Measurements from ENCODE around the gene PARVG. TPM values are rescaled to one million over a fixed set of nuclear protein-coding genes. Genes with fewer than 3 reads are reported as not detected.
"Not testable (repeated sequence)": the region's sequence is repeated elsewhere in the genome, so short reads cannot be mapped to it uniquely, and the experiment has no call there.

Gene PARVG
- total and polyA plus RNA-seq, 2 of the 8 experiments (the other 6 are each of a cell fraction or from before 2014, with no cell fraction given) = 0.37 to 1.5 TPM

GRCh38 chr22:44231233-44231632, 50.5 kb downstream of the PARVG start (continued):
- TF ChIP-seq JUND (IDR thresholded peaks at IDR 0.05; ENCODE audit: low read length) (no peak), NRF1 (IDR thresholded peaks at IDR 0.05; ENCODE audit: low read depth, low read length) (no peak), E2F6 (IDR thresholded peaks at IDR 0.05) (no peak), TBP (IDR thresholded peaks at IDR 0.05; ENCODE audit: low read depth, low read length) (no peak)

GRCh38 chr22:44234372-44234771, 53.6 kb downstream of the PARVG start:
- H2BK12ac ChIP-seq (ENCODE audit: low read depth, low read length); H3K36me3 ChIP-seq (ENCODE audit: control insufficient read depth in 2 of 4, insufficient read depth in 4 of 4, low read length in 3 of 4); H3K4me2 ChIP-seq (ENCODE audit: insufficient read depth in 1 of 2, low read depth in 2 of 2, low read length in 2 of 2); H3K4me1 ChIP-seq (replicated peaks in 1 of 4; ENCODE audit: control insufficient read depth in 3 of 4, insufficient read depth in 4 of 4, low read length in 3 of 4); H4K5ac ChIP-seq (ENCODE audit: insufficient read length, low read depth, low read length); H3K9me3 ChIP-seq (ENCODE audit: insufficient read depth in 2 of 2, low read depth in 1 of 2, low read length in 1 of 2); H2BK120ac ChIP-seq (replicated peaks; ENCODE audit: low read depth, low read length); H3K27me3 ChIP-seq (replicated peaks in 1 of 4; ENCODE audit: control insufficient read depth in 3 of 4, extremely low read depth in 1 of 4, insufficient read depth in 3 of 4, low read length in 3 of 4); H3K18ac ChIP-seq (ENCODE audit: extremely low read depth, low read length); H2AFZ ChIP-seq (ENCODE audit: low read length); H2AK5ac ChIP-seq (ENCODE audit: low read depth, low read length); POLR2A ChIA-PET (ENCODE audit: partially characterized antibody); H2BK15ac ChIP-seq (ENCODE audit: low read length); H3K79me2 ChIP-seq (ENCODE audit: control insufficient read depth in 1 of 2, insufficient read depth in 2 of 2, low read length in 2 of 2); H3K27ac ChIP-seq (ENCODE audit: low read depth, low read length); H3K14ac ChIP-seq (ENCODE audit: insufficient read length); H4K91ac ChIP-seq (replicated peaks; ENCODE audit: insufficient read length, low read length); H4K20me1 ChIP-seq (replicated peaks in 1 of 2; ENCODE audit: control insufficient read depth in 1 of 2, insufficient read depth in 2 of 2, low read length in 2 of 2); H4K8ac ChIP-seq (ENCODE audit: extremely low read depth, insufficient read depth, low read length); H3K4me3 ChIP-seq (ENCODE audit: extremely low read depth in 1 of 4, insufficient read depth in 2 of 4, low read depth in 3 of 4, low read length in 4 of 4); FAIRE-seq; H3K23ac ChIP-seq (ENCODE audit: insufficient read length); H3K79me1 ChIP-seq (ENCODE audit: low read depth, low read length); H3K4ac ChIP-seq (replicated peaks; ENCODE audit: insufficient read length, low read depth, low read length); H2BK20ac ChIP-seq (ENCODE audit: low read length); DNase-seq (ENCODE audit: low read depth in 1 of 2, low spot score in 2 of 2); H3K9ac ChIP-seq (replicated peaks in 1 of 4; ENCODE audit: extremely low read depth in 1 of 4, low read depth in 3 of 4, low read length in 3 of 4); H2BK5ac ChIP-seq (ENCODE audit: low read depth, low read length); H3K56ac ChIP-seq (replicated peaks; ENCODE audit: insufficient read length, low read depth, low read length); H3K23me2 ChIP-seq (ENCODE audit: low read depth, low read length): not testable (repeated sequence)
- CTCF ChIA-PET (ENCODE audit: partially characterized antibody) = interaction anchor here (0.6 kb wide), 1 partner anchor 121 kb away, joined by 3 read pairs; no protein-coding TSS in a partner anchor
- 98% methylated on average over 12 of the region's 12 CpGs; no CpG with 5 or more reads in 1 of the 2 experiments for WGBS, 2 experiments (ENCODE audit: extremely low coverage in 1 of 2, insufficient coverage in 1 of 2, insufficient read length in 1 of 2, insufficient replicate concordance in 2 of 2, low coverage in 1 of 2, low lambda C conversion rate in 2 of 2, missing lambda C conversion rate in 1 of 2)
